Stimulated activated naive CD4-positive, alpha-beta T cell (primary cell): ENCODE data around the gene FZD4.

Source experiments
- DNase-seq, 6 experiments: peaks; one replicate each; lab custom pipeline; 2025; lab: John Stamatoyannopoulos, UW

FZD4 gene

DNA sequence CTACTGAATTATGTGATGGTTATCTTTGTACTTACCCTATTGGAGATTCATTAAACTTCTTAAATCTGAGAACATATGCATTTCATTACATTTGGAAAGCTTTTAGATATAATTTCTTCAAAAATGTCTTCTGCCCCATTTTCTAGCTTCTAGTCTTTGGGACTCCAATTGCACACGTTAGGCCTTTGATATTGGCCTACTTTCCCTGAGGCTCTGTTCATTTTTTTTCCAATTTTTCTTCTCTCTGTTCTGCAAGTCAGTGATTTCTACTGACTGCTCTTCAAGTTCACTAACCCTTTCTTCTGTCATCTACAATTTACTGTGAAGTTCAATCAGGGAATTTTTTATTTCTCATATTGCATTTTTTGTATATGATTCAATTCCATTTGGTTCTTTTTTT lies 43.0 kb downstream of the FZD4 start:
- DNase-seq = no peak

DNA sequence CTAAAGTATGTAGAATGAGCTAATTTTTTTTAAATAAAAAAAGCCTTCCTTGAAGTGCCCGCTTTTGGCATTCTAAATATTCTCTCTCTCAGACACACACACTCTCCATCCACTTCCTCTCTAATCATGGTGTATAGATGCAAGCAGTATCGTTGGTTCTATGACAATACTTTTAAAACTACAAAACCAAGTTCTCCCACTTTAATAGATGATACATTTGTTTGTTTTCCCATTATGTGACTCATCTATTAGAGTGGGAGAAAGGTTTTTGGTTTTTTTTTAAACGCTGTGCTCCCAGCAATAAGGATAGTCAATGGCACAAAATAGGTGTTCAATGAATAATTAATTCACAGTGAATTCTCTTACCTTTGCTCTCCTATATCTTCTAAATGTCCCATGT lies 44.6 kb downstream of the FZD4 start:
- DNase-seq = no peak

DNA sequence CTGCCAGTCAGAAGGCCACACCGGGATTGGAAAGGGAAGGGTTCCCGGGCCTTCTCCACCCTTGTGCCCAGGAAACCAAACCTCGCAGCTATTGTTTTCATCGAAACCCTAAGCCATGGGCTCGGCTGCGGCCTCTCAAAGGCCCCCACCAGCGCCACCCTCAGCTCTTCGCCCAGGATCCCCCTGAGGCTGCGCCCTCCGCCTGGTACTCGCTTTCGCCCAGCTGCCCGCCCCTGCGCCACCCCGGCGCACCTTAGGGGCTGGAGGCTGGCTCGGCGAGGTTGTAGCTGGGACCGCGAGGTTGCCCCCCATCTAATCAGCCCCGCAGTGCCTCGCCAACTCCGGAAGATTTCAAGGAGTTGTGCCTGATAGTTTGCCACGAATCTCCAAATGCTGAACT lies 49.0 kb downstream of the FZD4 start:
- DNase-seq = no peak

DNA sequence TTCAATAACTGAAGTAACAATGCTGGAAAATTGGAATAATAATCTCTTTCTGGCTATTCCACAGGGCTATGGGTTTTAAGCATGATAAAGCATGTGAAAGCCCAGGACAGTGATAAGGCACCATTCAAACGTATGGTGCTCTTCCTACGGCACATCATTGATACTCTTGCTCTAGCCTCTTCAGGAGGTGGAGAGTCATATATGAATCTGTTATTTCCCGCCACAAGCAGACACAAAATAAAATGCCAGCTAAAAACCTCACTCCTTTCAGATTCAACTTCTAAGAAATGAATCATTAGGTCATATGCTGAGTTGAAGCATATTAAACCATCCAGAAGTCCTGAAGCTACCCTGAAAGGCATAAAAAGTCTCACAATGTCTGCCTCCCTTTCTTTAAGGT lies 49.9 kb downstream of the FZD4 start:
- DNase-seq = no peak

- no peak for DNase-seq
These were observed 51.2 kb downstream of the FZD4 start for GRCh38 chr11:86904001-86904400.

- no peak for DNase-seq
These were observed 52.9 kb downstream of the FZD4 start for GRCh38 chr11:86902345-86902744.

DNA sequence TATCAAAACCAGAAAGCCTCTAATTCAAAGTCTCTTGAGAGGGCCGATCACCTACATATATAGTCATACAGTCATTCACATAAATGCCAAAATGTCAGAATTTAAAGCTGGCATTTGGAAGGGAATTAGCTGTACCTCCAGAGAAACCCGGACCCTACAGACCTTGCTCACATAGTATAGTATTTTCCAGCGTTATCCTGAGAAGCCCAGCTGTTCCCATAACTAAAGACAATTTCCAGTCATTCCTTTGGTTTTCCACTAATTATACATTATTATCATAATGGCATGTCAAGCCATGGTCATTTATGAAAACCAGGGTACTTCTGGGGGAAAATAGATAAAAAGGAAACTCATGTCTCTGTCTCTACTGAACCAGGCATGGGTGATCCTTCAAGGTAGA lies 53.6 kb downstream of the FZD4 start:
- no peak for DNase-seq

GRCh38 chr11:86900162-86900561 lies 55.0 kb downstream of the FZD4 start:
- DNase-seq = no peak

DNA sequence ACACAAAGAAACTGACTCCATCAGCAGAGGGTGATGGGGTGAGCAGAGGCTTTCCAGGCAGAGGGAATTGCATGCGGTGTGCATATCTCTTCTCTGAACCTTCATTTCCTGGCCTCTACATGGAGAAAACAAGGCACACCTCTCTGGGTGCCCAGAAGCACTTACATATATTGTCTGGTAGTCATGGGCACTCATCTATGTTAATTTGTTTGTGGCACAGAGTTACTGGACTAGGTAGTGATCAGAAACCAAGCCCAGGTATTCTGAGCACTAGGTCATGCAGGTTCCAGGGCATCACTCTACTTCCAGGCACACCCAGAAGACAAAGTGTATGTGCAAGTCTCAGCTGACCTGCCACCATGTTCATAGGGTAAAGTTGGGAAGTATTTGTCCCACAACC lies 56.5 kb downstream of the FZD4 start:
- no peak for DNase-seq

- no peak for DNase-seq
These were observed 58.8 kb downstream of the FZD4 start for GRCh38 chr11:86896441-86896841.
